Measurements from ENCODE around the gene ELAVL1.

The ELAVL1 gene

GRCh38 chr19:7999376-7999775 is 6.1 kb downstream of the ELAVL1 start:
- no peaks in the 10 kb centered on the region for H3K27me3 ChIP-seq (ENCODE audit: insufficient read depth, insufficient read length)
- H3K4me1 ChIP-seq (ENCODE audit: insufficient read depth, insufficient read length): peaks cover 18% of the 10 kb centered on the region
- H3K4me3 ChIP-seq (ENCODE audit: insufficient read length, low read depth): no peak overlapping the region
- no peak for DNase-seq (ENCODE audit: low read depth, low spot score)
- peaks cover 46% of the 10 kb centered on the region for H3K36me3 ChIP-seq (ENCODE audit: insufficient read depth, insufficient read length, low read length)
- TF ChIP-seq SUZ12 (IDR thresholded peaks at IDR 0.05; ENCODE audit: extremely low read depth, insufficient read depth, insufficient read length) (no peak), ZNF274 (IDR thresholded peaks at IDR 0.05; ENCODE audit: low read depth, low read length) (no peak), YY1 (IDR thresholded peaks at IDR 0.05; ENCODE audit: insufficient read depth, insufficient read length) (no peak)
- no peak overlapping the region for H3K9ac ChIP-seq (ENCODE audit: insufficient read length, low read depth)
- H3K9me3 ChIP-seq (ENCODE audit: insufficient read depth, low read length): no peaks in the 10 kb centered on the region

- no peaks in the 10 kb centered on the region for H3K9me3 ChIP-seq (ENCODE audit: insufficient read depth, low read length)
- no peaks in the 10 kb centered on the region for H3K27me3 ChIP-seq (ENCODE audit: insufficient read depth, insufficient read length)
- H3K4me3 ChIP-seq (ENCODE audit: insufficient read length, low read depth): no peak overlapping the region
- H3K9ac ChIP-seq (ENCODE audit: insufficient read length, low read depth): no peak overlapping the region
- no peak for DNase-seq (ENCODE audit: low read depth, low spot score)
- H3K4me1 ChIP-seq (ENCODE audit: insufficient read depth, insufficient read length): peaks cover 18% of the 10 kb centered on the region
- peaks cover 46% of the 10 kb centered on the region for H3K36me3 ChIP-seq (ENCODE audit: insufficient read depth, insufficient read length, low read length)
- TF ChIP-seq SUZ12 (IDR thresholded peaks at IDR 0.05; ENCODE audit: extremely low read depth, insufficient read depth, insufficient read length) (no peak), ZNF274 (IDR thresholded peaks at IDR 0.05; ENCODE audit: low read depth, low read length) (no peak), YY1 (IDR thresholded peaks at IDR 0.05; ENCODE audit: insufficient read depth, insufficient read length) (no peak)
Measured at GRCh38 chr19:7997809-7998480, 7.5 kb downstream of the ELAVL1 start.

- no peaks in the 10 kb centered on the region for H3K9me3 ChIP-seq (ENCODE audit: insufficient read depth, low read length)
- TF ChIP-seq ZNF274 (IDR thresholded peaks at IDR 0.05; ENCODE audit: low read depth, low read length) (no peak), YY1 (IDR thresholded peaks at IDR 0.05; ENCODE audit: insufficient read depth, insufficient read length) (no peak), SUZ12 (IDR thresholded peaks at IDR 0.05; ENCODE audit: extremely low read depth, insufficient read depth, insufficient read length) (no peak)
- H3K36me3 ChIP-seq (ENCODE audit: insufficient read depth, insufficient read length, low read length): peaks cover 52% of the 10 kb centered on the region
- H3K9ac ChIP-seq (ENCODE audit: insufficient read length, low read depth): no peak overlapping the region
- H3K27me3 ChIP-seq (ENCODE audit: insufficient read depth, insufficient read length): no peaks in the 10 kb centered on the region
- no peak overlapping the region for H3K4me3 ChIP-seq (ENCODE audit: insufficient read length, low read depth)
- no peak for DNase-seq (ENCODE audit: low read depth, low spot score)
- peaks cover 15% of the 10 kb centered on the region for H3K4me1 ChIP-seq (ENCODE audit: insufficient read depth, insufficient read length)
Measured at GRCh38 chr19:7996883-7997282, 8.6 kb downstream of the ELAVL1 start.

GRCh38 chr19:7995810-7996158 is 9.7 kb downstream of the ELAVL1 start:
- Histone ChIP-seq H3K4me1 (ENCODE audit: insufficient read depth, insufficient read length) (peaks cover 11% of the 10 kb centered on the region), H3K27me3 (ENCODE audit: insufficient read depth, insufficient read length) (no peaks in the 10 kb centered on the region), H3K9me3 (ENCODE audit: insufficient read depth, low read length) (no peaks in the 10 kb centered on the region), H3K9ac (ENCODE audit: insufficient read length, low read depth) (no peak overlapping the region), H3K36me3 (ENCODE audit: insufficient read depth, insufficient read length, low read length) (peaks cover 51% of the 10 kb centered on the region), H3K4me3 (ENCODE audit: insufficient read length, low read depth) (no peak overlapping the region)
- no peak for TF ChIP-seq ZNF274 (IDR thresholded peaks at IDR 0.05; ENCODE audit: low read depth, low read length)
- TF ChIP-seq SUZ12 (IDR thresholded peaks at IDR 0.05; ENCODE audit: extremely low read depth, insufficient read depth, insufficient read length): no peak
- no peak for TF ChIP-seq YY1 (IDR thresholded peaks at IDR 0.05; ENCODE audit: insufficient read depth, insufficient read length)
- DNase-seq (ENCODE audit: low read depth, low spot score): no peak

GRCh38 chr19:7994928-7995809 is 10.3 kb downstream of the ELAVL1 start:
- no peak for DNase-seq (ENCODE audit: low read depth, low spot score)
- H3K9ac ChIP-seq (ENCODE audit: insufficient read length, low read depth): no peak overlapping the region
- H3K36me3 ChIP-seq (ENCODE audit: insufficient read depth, insufficient read length, low read length): peaks cover 51% of the 10 kb centered on the region
- no peaks in the 10 kb centered on the region for H3K9me3 ChIP-seq (ENCODE audit: insufficient read depth, low read length)
- H3K4me1 ChIP-seq (ENCODE audit: insufficient read depth, insufficient read length): peaks cover 8% of the 10 kb centered on the region
- TF ChIP-seq ZNF274 (IDR thresholded peaks at IDR 0.05; ENCODE audit: low read depth, low read length) (no peak), SUZ12 (IDR thresholded peaks at IDR 0.05; ENCODE audit: extremely low read depth, insufficient read depth, insufficient read length) (no peak), YY1 (IDR thresholded peaks at IDR 0.05; ENCODE audit: insufficient read depth, insufficient read length) (no peak)
- H3K27me3 ChIP-seq (ENCODE audit: insufficient read depth, insufficient read length): no peaks in the 10 kb centered on the region
- no peak overlapping the region for H3K4me3 ChIP-seq (ENCODE audit: insufficient read length, low read depth)

- no peaks in the 10 kb centered on the region for H3K9me3 ChIP-seq (ENCODE audit: insufficient read depth, low read length)
- peaks cover 43% of the 10 kb centered on the region for H3K36me3 ChIP-seq (ENCODE audit: insufficient read depth, insufficient read length, low read length)
Measured at GRCh38 chr19:7994114-7994513, 11.3 kb downstream of the ELAVL1 start.

GRCh38 chr19:7993560-7993959 is 11.9 kb downstream of the ELAVL1 start:
- Histone ChIP-seq H3K36me3 (ENCODE audit: insufficient read depth, insufficient read length, low read length) (peaks cover 46% of the 10 kb centered on the region), H3K9ac (ENCODE audit: insufficient read length, low read depth) (no peak overlapping the region)
- no peak for DNase-seq (ENCODE audit: low read depth, low spot score)

More at GRCh38 chr19:7994114-7994513, 11.3 kb downstream of the ELAVL1 start:
- DNase-seq (ENCODE audit: low read depth, low spot score): no peak
- Histone ChIP-seq H3K9ac (ENCODE audit: insufficient read length, low read depth) (no peak overlapping the region), H3K4me1 (ENCODE audit: insufficient read depth, insufficient read length) (peaks cover 8% of the 10 kb centered on the region), H3K4me3 (ENCODE audit: insufficient read length, low read depth) (no peak overlapping the region), H3K27me3 (ENCODE audit: insufficient read depth, insufficient read length) (no peaks in the 10 kb centered on the region)
- TF ChIP-seq SUZ12 (IDR thresholded peaks at IDR 0.05; ENCODE audit: extremely low read depth, insufficient read depth, insufficient read length) (no peak), YY1 (IDR thresholded peaks at IDR 0.05; ENCODE audit: insufficient read depth, insufficient read length) (no peak), ZNF274 (IDR thresholded peaks at IDR 0.05; ENCODE audit: low read depth, low read length) (no peak)

More at GRCh38 chr19:7993560-7993959, 11.9 kb downstream of the ELAVL1 start:
- H3K4me1 ChIP-seq (ENCODE audit: insufficient read depth, insufficient read length): peaks cover 12% of the 10 kb centered on the region
- no peaks in the 10 kb centered on the region for H3K9me3 ChIP-seq (ENCODE audit: insufficient read depth, low read length)
- no peak overlapping the region for H3K4me3 ChIP-seq (ENCODE audit: insufficient read length, low read depth)
- no peaks in the 10 kb centered on the region for H3K27me3 ChIP-seq (ENCODE audit: insufficient read depth, insufficient read length)
- TF ChIP-seq SUZ12 (IDR thresholded peaks at IDR 0.05; ENCODE audit: extremely low read depth, insufficient read depth, insufficient read length) (no peak), YY1 (IDR thresholded peaks at IDR 0.05; ENCODE audit: insufficient read depth, insufficient read length) (no peak), ZNF274 (IDR thresholded peaks at IDR 0.05; ENCODE audit: low read depth, low read length) (no peak)

Data from NT2/D1 (cell line).